HPDE6-E6E7 (cell line): ENCODE results near the gene SMIM45.

Experiments
- DNase-seq: peaks from one replicate; pipeline ENCODE4 v3.0.0; 2011; ENCODE audit warnings: missing footprints; ENCODE audit errors: extremely low spot score

Gene SMIM45

DNA sequence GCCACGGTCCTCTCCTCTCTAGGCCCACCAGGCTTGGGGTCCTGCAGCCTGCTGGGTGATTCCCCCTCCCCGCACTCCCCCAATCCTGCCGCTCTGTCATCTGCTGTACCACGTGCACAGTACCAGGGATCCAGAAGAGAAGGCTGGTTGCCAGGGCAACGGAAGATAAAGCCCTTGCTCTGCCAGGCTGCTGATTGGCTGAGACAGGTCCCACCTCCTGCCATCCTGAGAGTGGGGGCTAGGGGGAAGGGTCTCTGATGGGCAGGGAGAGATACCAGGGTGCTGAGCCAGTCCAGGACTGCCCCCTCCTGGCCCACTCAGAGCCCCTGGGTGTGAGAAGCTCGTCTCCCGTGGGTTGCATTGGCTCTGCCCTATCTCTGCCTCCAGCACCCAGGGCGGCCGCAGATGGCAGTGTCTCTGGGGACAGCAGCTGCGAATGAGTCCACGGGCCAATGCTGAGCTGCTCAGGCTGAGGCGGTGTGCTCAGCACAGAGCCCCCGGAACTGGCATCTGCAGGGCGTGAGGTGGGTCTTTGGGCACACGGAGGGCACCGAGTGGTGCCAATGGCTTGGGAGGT lies at the start of gene SMIM45:
SMIM45 (plus strand) TSS at position 253 of the 577 bp plus-strand sequence.
- no peak for DNase-seq

DNA sequence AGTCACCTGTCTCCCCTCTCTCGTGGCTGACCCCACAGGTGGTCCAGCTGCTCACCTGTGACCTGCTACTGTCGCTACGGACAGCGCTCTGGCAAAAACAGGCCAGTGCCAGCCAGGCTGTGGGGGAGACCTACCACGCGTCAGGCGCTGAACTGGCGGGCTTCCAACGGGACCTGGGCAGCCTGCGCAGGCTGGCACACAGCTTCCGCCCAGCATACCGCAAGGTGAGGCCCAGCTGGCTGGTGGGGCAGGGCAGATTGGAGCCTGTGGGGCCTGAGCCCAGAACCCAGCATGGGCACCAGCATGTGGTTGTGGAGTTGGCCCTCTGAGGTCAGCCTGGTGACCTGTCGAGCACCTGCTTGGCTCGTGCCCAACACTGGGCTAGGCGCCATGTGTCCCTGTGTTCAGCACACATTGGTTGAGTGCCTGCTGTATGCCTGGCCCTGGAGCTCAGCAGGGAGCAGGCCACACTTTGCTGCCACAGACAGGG lies 49.0 kb upstream of the SMIM45 start:
- DNase-seq: no peak

DNA sequence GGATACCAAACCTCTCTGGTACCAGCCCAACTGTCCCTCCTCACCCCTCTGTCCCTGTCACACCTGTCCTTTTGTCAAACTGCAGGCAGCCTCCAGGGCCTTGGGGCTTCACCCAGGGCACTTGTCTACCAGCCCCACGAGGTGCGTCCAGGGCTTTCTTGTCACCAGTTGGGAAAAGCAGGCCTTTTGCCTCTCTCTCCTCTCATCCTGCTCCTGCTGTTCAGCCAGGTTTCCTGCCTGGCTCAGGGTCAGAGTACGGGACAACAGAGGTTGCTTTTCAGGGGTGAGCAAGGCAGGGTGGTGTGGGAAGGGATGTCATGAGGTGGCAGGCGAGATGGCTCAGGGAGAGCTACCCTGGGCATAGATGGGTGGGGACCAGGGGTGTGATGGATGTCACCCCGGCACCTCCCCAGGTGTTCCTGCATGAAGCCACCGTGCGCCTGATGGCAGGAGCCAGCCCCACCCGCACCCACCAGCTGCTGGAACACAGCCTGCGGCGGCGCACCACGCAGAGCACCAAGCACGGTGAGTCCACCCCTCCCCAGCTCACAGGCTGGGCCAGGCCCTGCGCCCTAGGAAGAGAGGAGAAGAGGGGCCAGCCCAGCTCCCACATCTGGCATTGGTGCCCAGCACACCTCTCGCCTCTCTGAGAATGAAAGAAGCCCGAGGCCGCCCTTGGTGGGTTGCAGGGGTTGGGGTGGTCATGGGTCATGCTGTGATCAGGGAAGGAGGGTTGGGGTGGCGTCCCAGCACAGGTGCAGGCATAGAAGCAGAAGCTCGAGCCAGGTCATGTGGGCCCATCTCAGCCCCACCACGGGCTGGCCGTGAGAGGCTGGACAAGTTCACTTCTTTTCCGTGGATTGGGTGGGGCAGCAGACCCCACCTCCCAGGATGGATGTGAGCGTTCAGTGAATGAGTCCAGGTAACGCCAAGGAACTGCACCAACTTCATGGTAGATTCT lies 47.2 kb upstream of the SMIM45 start:
- no peak for DNase-seq

DNA sequence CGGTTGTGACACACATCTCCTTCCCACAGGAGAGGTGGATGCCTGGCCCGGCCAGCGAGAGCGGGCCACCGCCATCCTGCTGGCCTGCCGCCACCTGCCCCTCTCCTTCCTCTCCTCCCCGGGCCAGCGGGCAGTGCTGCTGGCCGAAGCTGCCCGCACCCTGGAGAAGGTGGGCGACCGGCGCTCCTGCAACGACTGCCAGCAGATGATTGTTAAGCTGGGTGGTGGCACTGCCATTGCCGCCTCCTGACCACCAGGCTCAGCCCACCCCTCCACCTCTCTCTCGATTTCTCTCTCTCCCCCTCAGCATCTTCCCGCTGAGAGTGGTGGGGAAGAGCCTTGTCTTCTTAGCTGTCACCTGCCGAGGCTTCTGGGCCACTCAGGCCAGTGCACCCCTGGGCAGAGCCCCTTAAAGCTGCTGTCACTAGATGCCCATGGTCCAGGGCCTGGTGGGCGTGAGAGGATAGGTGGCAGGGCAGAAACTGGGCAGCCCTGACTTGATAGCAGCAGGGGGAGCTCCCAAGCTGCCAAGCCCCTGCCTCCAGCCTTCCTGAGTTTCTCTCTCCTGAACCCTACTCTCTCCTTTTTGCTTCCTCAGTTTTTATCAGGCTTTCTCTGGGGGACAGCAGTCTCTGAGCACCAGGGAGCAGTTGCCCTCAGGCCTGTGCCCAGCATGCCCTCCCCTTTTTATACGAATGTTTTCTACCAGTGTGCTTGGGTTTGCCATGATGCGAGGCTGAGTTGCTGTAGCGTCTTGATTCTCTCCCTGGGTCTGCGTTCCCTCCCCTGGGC lies 46.3 kb upstream of the SMIM45 start:
- DNase-seq: no peak

DNA sequence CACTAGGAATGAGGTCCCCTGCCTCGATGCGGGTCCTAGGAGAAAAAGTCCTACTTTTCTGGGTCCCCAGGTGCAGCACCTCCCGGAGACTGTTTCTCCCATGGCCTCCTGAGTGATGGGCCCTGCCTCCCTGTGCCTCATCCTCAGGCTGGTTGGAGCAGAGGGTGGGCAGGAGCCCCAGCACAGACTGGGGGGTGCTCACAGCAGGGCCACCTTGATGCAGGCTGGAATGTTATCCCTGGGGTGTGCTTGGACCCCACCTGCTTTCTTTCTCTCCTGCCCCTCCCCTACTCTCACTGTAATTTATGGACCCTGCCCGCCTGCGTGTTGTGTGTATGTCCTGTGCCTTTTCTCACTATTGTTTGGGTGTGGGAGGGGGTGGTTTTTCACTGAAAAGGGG lies 45.1 kb upstream of the SMIM45 start:
- DNase-seq: no peak

DNA sequence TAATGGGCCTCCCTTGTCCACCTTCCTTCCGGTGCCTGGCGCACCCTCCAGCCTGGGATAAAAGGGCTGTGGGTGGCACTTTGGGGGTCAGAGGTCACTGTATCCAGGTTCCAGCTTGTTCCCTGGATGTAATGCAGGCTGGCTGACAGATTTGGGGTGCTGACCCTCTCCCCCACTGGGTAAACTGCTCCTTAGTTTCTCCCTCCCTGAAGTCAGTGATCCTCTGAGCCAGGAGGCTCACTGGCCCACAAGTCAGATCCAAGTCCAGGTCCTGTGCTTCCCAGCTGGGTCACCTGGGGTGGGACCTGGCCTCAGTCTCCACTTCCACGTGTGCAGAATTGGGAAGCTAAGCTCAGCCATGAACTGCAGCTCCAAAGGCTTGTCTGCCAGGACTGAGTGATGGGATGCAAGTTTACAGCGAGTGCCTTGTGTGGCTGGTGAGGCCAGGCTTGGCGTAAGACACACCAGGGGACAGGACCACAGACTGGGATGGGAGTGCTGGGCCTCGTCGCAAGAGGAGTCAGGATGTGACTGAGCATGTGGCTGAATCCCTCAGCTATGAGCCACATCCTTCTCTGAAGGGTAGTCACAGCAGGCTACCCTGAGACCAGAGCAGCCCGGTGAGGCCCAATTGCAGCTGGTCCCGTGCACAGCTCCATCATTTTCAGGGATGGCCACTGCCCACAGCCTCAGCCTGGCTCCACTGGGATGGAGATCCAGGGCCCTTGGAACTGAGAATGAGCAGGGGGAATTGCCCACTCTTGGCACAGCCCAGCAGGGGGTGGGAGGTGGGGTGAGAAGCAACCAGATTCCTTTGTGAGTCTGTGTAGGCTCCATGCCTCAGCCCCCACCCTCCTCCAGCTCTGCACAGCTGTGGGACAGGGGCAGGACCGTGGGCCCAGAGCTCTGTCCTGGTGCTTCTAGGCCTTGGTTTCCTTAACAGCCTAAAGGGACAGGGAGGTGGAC lies 44.2 kb upstream of the SMIM45 start:
- DNase-seq: no peak

DNA sequence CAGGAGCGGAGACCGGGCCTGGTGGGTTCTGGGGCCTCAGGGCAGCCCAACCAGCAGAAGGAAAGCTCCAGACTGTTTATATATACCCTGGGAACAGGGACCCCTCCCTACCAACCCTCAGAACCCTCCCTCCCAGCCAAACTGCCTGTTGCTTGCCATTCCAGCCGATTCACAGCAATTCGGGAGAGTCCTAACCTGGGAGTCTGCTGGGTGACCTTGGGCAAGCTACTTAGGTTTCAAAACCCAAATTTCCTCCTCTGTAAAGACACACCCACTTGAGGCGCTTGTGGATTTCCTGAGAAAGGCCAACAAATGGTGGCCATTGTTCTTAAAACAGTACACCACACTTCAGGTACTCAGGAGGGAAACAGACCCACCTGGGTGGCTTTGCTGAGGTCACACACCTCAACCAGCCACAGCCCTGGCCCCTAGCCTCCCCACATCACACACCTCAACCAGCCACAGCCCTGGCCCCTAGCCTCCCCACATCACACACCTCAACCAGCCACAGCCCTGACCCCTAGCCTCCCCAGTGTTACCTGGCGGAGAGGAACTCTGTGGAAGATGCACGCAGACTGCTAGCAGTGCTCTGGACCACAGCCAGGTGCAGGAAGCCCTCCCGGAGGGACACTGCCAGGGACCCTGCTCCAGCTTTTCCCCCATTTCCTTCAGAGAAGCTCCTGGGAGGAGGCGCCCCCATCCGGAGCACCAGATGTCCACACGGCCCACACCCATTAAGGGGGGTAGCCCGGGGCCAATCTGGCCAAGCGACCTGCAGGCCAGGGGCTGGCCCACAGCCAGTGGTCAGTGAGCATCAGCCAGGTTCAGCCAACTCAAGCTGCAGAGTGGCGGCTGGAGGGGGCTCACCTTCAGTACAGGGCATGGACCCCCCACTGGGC lies 43.3 kb upstream of the SMIM45 start:
- DNase-seq: no peak

DNA sequence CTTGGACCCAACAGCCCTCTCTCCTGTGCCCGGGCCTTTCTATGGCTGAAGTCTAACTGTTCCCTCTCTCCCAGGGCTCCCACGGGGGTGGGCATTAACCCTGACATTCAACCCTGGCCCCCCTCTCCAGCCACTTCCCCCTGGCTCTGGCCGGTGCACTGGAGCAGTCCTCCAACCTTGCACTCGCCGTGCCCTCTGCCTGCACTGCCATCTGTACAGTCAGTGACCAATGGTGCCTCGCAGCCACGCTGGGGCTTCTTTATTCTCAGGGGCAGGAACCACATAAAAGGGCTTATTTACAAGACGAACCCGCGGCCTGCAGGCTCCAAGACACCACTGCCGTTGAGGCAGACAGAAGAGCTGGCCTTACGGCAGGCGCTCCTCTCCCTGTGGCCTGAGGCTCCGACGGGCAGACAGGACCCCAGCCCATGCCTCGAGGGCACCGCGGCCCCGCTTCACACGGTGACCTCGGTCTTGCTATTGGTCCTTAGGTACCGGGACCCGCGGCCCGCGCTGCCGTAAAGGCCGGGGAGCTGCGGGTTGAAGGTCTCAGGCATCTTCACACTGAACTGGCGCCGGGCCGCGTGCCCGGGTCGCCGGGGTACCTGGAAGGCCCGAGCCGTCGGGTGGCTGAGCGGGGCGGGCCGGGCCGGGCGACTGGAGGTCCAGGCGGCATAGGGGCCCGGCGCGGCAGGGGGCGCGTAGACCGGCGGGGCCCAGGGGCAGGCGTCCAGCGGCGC lies 42.5 kb upstream of the SMIM45 start:
- no peak for DNase-seq

DNA sequence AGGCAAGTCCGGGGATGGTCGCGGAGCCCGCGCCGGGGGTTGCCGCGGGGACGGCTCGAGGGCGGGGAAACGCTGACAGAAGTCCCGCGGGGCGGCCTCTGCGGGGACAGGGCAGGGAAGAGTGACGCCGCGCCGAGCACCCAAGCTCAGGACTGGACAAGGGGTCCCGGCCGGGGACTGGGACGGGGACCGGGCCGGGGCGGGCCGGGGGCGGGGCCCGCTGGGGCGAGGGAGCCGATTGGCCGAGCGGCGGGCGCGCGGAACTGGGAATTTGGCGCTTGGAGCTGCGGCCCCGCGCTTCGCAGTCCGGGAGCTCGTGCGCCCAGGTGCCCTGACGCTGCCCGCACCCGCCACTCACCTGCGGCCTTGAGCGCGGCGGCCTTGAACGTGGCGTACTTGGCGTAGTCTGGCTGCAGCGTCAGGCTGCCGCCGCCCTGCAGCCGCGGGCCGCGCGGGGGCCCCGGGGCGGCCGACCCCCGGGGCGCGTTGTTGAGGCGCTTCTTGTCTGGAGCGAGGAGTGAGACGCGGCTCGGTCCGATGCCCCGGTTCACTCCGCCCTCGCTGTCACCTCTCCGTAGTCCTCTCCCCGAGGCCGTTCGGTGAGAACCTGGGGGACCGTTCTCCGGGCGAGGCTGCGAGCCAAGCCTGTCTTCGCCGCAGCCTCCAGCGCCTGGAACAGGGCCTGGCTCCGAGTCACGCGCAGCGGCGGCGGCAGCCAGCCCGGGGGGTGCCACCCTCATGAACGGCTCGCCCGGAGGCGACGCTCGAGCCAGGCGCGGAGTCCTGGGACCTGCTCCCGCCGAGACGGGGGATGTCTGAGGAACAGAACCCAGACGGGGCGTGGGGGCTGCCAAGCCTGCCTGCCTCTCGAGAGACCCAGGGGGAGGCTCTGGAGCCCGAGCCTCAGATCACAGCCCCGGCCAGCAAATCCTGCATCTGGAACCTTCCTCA lies 41.6 kb upstream of the SMIM45 start:
- no peak for DNase-seq

DNA sequence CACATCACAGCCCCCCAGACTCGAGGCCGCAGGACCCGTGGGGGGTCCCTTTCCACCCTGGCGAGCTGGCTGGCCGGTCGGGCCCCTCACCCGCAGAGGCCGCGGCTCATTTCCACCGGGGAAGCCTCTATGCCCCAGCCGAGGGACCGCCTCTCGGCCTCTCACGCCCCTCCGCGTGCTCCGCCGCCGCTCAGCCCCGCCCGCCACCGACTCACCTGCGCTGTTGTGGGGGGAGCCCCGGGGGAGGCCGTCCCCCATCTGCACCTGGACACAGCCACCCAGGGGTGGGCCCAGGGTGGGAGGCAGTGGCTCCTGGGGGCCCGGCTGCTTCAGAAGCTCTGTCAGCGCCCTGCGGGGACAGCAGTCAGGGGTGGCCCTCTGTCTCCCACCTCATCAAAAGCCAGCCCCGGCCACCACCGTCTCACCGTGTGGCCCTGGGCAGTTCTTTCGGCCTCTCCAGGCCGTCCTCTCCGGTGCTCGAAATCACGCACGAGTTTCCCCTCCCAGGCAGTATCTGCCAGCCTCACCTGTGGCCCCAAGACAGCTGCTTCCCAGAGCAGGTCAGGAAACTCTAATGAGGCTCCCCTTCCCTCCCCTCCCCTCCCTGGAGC lies 40.8 kb upstream of the SMIM45 start:
- DNase-seq: no peak

DNA sequence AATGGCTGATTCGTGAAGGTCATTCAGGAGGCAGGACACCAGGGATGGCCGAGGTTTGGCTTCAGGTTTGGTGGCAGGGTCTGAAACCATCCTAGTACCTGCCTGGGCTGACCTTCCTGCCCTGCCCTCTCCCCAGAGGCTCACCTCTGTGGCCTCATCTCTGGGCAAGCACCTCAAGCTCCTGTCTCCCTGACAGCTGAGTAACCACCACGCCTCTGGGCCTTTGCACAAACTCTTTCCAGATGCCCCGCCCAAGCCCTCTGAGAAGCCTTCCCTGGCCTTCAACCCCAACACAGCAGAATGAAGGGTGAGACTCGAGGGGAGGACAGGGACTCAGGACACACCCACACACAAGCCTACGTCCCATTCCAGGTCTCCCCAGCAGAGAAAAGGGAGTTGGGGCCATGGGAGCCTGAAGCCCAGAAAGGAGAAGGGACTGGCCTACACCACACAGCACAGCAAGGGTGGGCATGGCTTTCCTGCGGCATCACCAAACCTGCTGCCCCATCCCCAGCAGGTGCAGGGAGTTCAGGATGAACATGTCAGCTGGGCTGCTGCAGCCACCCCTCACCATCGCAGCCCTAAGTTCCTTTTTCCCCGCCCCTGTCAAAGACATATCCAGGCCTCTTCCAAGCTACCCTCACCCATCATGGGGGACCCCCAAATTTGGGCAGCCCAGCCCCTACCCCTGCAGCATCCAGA lies 39.5 kb upstream of the SMIM45 start:
- DNase-seq: no peak

DNA sequence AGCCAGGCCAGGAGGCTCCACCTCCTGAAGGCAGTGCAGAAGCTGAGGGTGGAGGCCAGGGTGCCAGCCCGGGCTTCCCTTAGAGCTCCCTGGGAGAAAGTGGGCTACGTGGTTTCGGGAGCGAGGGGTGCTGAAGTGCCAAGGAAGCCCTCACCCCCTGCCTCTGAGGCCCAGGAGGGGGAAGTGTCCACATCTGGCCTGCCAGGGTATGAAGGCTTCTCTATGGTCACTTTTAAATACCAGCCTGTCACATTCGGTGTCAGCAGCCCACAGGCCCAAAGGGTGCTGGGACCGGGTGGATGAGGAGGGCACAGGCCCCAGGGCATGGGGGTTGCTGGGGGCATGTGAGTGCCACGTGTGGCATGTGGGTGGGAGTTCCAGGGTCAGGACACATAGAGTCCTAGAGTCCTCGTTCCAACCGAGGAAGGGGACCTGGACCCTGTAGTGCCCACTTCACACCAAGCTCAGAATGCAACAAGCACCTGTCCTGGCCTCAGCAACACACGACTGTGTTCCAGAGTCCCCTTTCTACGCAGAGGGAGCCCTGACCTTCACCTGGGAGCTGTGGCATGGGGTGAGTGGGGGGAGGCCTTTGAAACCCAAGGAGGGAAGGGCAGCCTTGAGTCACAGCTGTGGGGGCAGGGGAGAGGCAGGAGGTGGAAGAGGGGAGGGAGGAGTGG lies 38.8 kb upstream of the SMIM45 start:
- no peak for DNase-seq

DNA sequence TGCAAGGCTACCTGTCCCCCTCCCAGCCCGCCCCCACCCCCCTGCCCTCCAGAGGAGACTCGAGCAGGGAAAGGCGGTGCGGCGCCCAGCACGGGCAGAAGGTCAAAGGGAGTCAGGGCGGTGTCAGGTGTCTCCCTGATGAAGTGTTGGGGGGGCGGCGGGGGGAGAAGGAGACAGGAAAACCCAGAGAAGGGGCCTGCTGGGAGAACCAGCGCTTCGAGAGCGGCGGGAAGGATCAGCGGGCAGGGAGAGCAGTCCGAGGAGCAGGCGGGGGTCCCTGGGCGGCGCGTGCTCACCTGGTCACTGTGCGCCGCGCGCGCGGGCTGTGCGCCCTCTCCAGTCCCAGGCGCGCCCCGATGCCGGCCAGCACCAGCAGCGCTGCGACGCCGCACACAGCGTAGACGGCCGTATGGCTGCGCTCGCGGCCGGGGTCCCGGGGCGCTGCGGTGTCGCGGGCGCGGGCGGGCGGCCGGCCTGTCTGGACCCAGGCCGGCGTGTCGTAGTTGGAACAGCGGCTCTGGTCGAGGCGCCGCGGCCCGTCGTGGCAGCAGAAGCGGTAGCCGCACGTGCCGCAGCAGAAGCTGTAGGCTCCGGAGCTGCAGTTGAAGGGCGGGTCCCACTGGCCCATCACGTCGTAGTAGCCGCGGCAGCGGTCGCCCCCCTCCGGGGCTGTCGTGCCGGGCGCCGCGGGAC lies 38.0 kb upstream of the SMIM45 start:
- DNase-seq: no peak

DNA sequence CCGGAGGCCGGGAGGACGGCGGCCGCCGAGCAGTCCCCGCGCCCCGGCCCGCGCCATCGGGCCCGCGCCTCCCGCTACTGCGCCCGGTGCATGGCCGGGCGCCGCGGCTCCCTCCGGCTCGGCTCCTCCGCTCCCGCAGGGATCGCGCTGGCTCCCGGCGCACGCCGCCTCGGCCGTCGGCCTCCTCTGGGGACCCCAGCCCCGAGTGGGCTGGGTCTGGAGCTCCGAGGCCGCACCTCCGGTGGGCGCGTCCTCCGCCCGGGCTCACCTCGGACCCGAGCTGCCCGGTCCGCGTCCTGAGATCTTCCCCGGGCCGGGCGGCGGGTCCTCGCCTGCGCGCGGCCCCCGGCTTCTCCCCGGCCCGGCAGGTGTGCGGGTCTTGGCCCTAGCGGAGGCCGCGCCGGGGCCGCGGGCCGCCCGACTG lies 37.3 kb upstream of the SMIM45 start:
- DNase-seq: no peak

DNA sequence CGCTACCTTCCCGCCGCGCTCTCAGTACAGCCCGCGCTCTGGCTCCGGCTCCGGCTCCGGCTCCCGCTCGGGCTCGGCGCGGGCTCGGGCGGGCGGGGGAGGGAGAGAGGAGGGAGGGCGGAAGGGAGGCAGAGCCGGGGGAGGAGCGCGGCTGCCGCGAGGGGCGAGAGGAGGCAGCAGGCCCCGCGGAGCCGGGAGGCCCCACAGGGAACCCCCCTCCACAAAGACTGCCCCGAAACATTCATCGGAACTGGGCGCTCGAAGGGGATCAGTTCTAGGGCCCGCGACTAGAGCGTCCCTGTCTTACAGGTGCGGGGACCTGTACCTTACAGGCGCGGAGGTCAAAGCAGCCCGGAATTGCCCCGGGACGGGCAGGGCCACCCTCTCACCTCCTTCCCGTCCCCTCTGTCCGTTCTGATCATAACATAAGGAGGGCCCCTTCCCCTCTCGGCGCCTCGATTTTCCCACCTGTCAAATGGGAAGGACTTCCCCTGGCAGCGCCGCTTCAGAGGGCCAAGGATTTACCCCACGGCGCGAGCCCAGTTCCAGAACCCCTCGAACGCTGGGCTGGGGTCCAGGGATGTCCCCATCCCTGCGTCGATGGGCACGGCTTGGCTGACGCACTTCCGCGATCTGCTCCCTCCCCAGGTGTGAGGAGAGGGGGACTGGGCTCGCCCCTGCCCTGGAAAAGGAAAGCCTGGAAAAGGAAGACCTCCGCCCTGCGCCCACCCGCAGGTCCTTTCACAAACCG lies 36.7 kb upstream of the SMIM45 start, which contains the start of gene SHISA8:
SHISA8 (minus strand) TSS at position 40 of the 751 bp plus-strand sequence. CDS start 407 bp downstream, outside the sequence.
- no peak for DNase-seq
